Measurements from ENCODE around the gene LIPC.

The LIPC gene

DNA sequence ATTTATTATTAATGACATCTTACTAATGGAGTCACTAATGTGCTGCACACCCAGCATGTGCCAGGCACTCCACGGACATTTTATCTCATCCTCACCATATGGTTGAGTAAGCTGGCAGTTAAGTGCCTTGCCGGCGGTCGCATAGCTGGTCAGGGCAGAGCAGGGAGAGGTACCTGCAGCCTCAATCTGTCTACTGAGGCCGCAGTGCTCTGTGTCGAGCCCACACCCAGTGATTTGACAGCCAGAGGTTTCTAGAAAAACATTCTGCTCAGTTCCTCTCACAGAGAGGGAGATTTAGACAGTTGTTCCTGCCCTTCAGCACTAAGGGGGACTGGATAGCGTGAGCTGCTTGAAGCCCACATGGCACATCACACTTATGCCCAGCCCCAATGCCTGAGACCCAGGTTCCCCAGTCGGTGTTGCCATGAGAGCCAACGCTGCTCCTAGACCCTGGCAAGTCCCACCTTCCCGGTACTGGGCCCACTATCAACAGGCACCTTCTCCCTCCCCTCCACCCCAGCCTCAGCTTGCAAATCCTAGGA, 2.6 kb downstream of the LIPC start:
- no peak for DNase-seq (ENCODE audit: low read depth in 2 of 2, low spot score in 1 of 2)

DNA sequence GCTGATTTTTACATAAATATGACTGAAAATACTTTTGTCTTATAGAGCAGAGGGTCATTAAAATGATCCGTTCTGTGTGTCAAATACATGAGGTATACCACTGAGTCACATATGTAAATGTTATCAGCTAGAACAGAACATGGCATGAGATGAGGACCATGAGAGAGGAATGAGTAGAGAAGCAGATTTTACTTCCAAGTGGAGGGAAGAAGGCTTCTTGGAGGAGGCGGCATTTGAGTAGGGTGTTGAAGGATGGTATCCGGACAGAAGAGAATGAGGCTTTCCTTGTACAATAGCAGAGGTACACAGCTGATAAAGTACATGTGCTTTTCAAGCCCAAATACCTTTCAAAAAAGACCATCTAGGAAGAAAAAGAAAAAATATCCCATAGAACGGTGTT, 4.8 kb downstream of the LIPC start:
- no peak for DNase-seq (ENCODE audit: low read depth in 2 of 2, low spot score in 1 of 2)

DNA sequence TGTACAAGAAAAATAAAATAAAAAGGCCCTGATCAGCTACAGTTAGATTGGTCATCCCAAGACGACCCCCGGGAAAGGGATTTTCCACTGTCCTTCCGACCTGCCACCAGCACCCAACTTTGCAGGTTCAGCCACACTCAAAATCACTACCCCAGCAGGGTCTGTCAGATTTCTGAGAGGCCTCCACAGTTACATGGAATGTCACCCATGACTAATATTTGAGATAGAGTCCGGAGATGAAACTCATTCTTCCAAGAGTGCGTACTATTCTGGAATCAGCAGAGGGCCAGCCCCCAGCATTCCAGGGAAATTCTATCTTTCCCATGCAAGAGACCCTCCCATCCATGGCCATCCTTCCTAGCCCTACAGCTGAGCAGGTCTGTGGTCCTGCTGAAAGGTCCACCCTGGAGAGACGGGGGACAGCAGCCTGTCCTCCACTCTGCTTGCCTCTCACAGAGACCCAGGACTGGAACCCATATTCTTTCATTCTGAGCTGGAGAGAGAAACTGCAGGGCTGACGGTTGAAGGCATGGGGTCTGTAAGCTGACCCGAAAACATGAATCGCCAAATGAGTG, 5.8 kb downstream of the LIPC start:
- no peak for DNase-seq (ENCODE audit: low read depth in 2 of 2, low spot score in 1 of 2)

DNA sequence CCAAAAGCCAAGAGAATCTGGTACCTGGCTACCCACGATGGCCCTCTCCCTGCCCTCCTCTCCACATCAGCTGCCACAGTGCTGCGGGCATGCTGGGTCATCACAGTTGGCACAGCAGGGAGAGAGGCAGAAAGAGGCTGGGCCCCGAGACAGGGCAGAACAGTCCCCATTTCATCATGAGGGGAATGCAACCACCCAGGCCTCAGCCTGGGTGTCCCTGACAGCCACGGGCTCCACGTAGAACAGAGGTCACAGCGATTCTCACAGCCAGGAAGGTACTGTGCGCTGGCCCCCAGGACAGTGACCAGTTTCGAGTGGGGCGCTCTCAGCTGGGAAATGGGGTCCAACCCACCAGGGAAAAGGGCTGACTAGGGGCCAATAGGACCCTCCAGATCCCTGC, 6.3 kb downstream of the LIPC start:
- DNase-seq (ENCODE audit: low read depth in 2 of 2, low spot score in 1 of 2): no peak

DNA sequence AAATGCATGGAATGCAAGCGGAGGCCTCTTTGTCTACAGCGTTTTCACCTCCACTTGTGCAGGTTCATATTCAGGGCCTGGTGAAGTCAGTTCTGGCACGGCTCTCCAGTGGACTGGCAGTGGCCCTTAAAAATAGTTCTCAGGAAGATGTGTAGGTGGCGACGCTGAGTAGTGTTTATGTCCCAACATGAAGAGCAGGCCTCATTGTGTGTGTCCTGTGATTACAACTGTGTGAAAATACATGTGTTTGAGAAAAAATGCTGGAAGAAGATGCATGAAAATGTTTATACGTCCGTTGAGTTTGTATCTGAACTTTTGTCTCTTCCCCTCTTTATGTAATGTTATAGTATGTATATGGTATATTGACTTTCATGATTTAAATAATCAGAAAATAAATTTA, 7.2 kb downstream of the LIPC start:
- DNase-seq (ENCODE audit: low read depth in 2 of 2, low spot score in 1 of 2): no peak

DNA sequence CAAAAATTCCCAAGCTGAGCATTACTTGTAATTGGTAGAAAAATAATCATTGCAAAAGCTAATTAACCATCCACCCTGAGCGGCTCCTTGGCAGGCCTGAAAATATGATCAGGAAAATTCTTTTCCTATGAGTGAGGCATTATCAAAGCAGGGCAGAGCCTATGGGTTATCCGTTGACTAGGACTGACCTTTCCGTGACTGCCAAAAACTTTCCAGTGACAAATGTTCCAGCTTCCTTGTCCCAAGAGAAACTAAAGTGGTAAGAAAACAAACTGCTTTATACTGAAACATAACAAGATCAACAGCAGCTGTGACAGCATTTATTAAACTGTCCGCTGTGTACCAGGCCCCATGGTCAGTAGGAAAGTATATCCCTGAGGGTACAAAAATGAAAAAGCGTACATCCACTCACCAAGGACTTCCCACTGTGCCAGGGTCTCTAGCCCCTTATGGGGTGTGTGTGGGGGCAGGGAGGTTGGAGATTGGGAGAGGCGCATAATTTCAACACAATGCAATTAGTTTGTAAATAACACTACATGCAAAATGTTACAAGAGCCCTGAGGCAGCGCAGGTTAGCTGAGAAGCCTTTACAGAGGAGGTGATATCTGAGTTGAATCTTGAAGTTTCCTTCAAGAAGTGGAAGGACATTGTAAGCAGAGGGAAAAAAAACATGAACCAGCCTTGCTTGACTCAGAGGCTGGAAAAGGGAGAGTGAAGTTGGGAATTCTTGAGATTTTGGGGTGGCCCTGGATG, 8.5 kb downstream of the LIPC start:
- no peak for DNase-seq (ENCODE audit: low read depth in 2 of 2, low spot score in 1 of 2)

DNA sequence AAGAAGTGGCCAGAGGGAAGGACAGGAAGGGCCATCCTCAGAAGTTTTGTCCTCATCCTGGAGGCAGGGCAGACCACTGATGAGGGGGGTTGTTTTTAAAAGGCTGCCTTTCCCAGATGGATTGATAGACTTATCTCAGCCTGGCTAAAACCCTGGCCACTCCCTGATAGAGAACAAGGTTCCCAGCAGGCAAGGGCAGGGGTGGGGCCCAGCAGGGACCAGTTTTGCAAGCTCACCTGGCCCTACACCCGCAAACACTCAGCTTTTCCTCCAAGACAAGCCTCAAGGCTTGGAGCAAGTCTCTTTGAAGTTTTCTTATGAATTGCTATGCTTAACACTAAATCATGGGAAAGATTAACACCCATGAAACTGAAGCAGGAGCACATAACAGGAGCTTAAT, 9.1 kb downstream of the LIPC start:
- DNase-seq (ENCODE audit: low read depth in 2 of 2, low spot score in 1 of 2): no peak

DNA sequence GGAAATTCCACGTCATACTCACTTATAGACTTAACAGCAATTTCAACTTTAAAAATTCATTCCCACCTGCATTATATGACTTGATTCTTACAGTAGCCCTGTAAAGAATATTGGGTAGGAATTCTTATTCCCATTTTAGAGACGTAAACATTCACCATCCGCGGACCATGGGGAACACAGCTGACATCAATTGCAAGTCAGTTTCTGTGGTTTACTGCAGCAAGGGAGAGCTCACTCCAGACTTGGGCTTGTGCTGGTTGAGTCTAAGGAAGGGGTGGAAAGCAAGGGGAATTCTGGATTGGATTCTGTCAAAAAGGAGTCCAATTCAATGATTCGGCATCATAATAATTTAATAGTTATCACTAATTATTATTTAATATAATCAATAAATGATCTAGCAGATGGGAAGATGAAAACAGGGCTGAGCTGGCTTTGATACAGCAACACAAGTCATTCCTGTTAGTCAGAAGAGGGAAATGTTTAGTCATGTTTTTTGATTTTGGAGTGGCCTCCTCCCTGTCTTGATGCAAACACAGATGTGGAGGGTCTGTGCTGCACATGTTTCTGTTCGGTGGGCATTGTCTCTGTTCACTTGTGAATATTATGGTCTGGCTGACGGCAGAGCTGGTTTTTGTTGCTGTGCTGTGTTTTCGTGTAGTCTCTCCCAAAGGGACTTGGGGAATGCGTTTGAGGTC, 9.7 kb downstream of the LIPC start:
- DNase-seq (ENCODE audit: low read depth in 2 of 2, low spot score in 1 of 2): no peak

DNA sequence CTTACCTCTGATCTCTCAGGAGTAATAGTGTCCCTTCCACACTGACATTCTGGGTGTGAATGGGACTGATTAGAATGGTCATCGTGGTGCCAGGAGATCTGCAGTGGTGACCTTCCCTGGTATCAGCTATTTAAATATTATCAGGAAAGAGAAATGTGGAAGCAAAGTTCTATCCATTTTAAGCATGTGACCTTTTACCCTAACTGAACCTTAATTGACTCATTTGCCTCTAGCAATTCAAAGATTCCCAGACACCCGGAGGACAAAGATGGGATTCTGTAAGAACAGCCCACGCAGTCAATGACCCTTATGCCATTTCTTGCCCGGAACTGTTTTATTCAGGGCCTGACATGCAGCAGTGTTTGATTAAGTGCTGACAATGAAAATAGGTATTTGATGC, 10.3 kb downstream of the LIPC start:
- DNase-seq (ENCODE audit: low read depth in 2 of 2, low spot score in 1 of 2): no peak

DNA sequence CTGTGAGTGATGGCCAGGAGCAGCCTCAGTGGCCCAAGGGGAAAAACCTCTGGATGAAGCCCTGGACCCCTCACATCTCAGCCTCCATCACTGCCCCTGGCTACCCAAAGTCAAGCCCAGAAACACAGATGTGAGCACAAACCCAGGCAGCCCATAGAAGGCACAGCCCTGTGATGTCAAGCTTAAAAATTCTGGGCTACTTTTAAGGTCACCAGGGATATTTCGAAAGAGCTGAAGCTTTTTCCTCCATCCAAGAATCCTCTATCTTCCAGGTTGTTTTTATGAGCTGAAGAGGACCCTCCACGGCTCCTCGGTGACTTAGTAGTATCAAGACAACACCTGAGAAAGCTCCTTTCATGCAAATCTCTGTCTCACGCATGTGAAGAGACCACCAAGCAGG, 11.5 kb downstream of the LIPC start:
- DNase-seq (ENCODE audit: low read depth in 2 of 2, low spot score in 1 of 2): no peak

DNA sequence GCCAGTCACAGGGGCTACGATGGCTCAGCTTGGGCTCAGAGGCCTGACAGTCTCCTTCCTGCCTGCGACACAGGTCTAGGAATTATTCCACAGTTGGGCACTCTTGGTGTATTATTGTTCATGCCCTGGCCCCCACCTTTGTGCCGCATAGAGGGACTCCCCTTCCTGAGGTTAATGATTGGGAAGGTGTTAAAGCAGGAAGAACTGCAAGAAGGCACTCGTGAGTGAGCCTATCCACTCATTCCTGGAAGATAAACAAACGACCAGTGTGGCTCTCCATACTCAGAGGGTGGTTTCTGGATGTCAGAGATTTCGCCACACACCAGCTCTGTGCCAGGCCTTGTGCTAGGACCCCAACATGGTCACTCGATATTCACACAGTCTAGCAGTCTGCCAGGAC, 12.3 kb downstream of the LIPC start:
- DNase-seq (ENCODE audit: low read depth in 2 of 2, low spot score in 1 of 2): no peak

DNA sequence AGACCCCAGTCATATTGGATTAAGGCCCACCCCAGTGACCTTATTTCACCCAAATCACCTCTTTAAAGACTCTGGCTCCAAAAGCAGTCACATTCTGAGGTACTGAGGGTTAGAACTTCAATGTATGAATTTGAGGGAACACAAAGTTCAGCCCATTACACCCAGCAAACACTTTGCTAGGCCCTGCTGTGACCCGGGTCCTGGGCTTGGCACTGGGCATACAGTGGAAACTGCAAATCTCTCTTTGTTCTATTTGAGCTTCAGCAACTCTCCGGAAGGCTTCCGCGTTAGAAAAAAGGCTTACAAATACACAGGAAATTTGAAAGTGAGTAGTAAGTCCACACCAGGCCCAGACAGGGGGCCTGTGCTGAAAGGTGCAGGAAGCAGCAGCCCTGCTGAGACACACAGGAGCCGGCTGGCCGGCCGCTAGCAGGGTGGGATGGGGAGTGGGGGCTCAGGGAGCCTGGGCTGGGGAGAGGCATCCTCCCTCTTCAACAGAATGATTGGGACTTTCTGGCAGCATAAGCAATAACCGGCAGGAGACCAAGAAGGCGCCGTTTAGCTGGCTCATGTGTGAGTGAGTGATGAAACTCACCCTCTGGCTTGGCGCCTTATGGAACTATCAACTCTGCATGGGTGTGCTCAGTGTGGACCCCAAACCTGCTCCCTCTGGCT, 13.0 kb downstream of the LIPC start:
- DNase-seq (ENCODE audit: low read depth in 2 of 2, low spot score in 1 of 2): no peak

DNA sequence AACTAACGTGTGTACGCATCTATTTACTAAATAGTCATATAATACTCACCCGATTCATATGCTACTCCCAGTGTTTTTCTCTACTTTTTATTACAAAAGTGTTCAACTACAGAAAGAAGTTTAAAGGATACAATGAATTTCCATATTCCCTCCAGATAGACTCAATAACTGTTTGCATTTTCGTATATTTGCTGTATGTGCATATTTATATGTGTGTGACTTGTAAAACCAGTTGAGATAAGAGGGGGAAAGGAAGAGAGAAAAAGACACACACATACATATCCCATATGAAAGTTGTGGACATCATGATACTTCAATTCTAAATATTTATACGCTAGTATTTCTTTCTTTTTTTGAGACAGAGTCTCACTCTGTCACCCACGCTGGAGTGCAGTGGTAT, 14.1 kb downstream of the LIPC start:
- DNase-seq (ENCODE audit: low read depth in 2 of 2, low spot score in 1 of 2): no peak

DNA sequence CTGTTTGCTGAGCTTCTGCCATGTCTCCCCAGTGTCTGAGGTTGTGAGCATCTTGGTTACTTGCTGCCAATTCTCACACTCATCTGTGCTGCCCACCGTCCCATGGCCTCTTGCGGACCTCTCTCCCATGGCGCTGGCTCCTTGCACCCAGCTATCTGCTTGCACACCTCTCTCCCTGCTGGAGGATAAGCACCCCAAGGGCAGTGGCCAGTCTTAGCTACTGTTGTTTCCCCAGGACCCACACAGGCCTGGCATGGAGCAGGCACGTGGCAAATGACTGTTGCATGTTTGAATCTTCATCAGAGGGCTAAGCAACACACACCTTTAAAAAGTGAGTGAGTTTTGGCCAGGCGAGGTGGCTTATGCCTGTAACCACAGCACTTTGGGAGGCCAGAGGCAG, 14.7 kb downstream of the LIPC start:
- no peak for DNase-seq (ENCODE audit: low read depth in 2 of 2, low spot score in 1 of 2)

DNA sequence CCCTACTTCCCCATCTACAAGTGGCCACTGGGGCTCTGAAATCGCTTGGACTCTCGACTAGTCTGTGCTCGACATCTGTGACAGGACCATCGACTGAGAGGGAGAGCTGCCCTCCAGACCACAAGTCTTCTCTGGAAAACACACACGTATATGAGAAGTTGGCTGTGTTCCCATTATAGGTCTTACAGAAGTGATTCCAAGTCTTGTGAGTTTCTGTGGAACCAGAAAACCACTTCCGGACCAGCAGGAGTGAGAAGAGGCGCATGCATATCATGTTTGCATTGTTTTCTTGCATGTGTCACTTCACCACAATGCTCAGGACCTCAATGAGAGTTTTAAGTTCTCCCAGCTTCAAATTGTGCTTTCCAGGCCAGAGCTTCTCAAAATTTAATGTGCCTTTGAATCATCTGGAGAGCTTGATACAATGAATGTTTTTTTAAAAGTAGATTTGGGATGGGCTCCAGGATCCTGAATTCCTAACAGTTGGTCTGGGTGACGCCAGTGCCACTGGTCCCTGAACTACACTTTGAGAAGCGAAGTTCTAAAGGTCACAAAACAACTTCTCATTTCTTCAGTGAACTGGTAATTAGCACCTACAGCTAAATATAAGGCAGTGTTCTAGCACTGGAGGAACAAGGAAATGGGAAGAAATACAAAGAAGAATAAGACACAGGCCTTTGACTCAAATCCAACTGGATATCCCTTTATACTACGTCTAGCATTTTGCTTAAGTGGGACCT, 15.7 kb downstream of the LIPC start:
- no peak for DNase-seq (ENCODE audit: low read depth in 2 of 2, low spot score in 1 of 2)

DNA sequence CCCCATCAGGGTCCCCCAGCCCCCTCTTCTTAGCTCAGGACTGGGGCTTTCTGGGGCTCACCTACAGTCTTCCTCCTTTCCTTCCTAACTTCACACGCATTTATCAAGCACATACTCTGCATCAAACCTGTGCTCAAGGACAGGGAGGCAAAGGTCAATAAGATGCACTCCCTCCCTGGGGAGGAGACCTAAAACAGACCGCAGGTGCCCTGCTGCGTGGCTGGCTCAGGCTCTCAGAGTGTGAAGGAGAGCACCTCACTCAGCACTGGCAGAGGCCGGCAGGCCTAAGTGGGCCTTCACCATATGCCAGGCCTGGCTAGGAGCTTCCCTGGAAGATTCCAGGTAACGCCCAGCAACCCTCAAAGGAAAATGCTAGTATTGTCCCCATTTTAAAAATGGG, 16.5 kb downstream of the LIPC start:
- no peak for DNase-seq (ENCODE audit: low read depth in 2 of 2, low spot score in 1 of 2)

DNA sequence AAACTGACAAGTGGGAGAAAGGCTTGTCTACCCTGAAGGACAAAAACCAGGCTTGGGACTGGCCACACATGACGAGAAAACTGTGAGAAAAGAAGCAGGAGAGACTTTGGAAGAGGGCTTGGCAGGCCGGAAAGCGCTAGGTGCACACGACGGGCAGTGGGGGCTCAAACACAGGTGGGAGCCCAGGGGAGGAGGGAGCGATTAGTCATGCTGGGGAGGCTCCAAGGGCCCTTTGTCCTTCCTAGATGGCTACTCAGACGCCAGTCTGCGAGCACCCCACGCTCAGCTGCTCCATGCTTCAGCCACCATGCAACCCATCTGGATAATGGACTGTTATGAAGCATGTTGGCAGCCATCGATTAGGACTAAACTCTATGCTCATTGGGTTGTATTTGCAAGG, 17.1 kb downstream of the LIPC start:
- no peak for DNase-seq (ENCODE audit: low read depth in 2 of 2, low spot score in 1 of 2)

DNA sequence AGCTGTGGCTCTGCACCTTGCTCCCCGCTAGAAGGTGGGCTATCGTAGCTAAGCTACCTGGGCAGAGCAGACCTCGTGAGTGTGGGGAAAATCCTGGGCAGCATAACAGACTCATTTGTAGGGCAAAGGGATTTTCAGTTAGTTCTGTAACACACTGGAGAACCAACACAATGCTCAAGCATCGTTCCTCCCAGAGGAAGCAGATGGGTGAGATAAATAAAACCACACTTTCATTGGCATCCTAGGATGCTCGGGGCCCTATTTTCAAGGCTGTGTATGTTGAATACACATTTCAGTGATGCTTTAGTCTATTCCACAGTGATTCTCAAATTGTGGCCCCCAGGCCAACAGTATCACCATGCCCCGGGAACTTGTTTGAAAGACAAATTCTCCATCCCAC, 20.0 kb downstream of the LIPC start:
- DNase-seq (ENCODE audit: low read depth in 2 of 2, low spot score in 1 of 2): no peak

DNA sequence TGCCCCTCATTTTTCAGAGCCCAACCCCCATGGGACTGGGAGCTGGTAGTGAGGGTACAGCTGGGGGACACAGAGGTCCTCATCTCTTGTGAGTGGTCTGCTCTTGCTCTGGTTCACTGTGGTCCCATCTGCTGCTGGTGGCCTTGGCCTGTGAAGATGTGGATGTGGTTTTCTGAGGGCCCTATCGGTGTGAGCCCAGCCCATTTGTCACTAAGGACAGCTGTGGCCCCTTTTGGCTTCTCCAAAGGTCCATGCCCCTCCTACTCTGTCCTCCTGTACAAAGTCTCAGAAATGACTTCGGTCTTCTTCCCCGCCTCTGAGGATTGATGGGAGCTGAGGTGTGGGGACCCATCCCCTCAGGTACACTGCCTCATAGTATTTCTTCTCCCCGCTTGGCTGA, 21.0 kb downstream of the LIPC start:
- DNase-seq (ENCODE audit: low read depth in 2 of 2, low spot score in 1 of 2): no peak

DNA sequence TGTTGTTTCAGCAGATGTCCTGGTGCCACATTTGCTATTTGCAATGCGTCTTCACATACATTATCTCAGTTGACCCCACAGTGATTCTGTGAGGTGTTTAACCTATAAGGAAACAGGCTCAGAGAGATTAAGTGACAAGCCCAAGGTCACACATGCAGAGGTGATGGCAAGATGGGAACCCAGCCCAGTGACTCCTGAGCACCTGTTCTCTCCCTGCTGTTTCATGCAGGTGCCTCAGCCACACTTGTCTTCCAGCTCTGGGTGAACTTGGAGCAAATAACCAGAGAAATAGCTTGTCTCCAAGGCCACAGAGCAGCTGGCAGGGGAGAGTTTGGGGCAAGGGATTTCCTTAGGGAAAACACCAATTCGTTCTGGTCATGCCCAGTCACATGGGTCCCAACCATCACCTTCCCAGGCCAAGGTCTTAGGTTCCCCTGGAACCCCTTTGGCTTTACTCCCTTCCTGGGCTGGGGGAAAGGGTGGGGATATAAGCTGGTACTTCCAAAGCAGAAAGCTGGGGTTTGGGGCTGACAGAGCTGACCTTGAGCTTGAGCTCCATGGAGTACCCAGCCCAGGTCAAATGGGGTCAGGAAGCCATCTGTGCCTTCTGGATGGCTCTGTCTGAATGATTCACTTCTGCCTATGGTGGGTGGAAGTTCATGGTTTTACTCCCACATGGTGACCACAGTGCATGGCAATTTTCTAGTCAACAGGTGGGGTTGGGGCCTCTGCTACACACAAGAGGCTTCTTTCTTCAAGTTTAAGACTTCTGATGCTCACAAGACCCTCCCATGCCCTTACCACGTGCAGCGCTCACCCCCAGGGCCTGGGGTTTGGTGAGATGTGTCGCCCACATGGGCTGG, 22.4 kb downstream of the LIPC start:
- peak in 1 of 2 donors; percentile 24 for DNase-seq (ENCODE audit: low read depth in 2 of 2, low spot score in 1 of 2)

Measured in stimulated activated CD8-positive, alpha-beta memory T cell treated with anti-CD3 and anti-CD28 coated beads, Interleukin-4, amount 100 ng/mL, for 4 hours (primary cell).